ENCODE measurements around the gene OCA2. TPM values are rescaled to one million over a fixed set of nuclear protein-coding genes. Genes with fewer than 3 reads are reported as not detected.

Gene OCA2
- total RNA-seq, 6 donors from 2014 or later = 0.83 to 6.0 (median 2.0) TPM

- TF ChIP-seq EP300 (IDR thresholded peaks at IDR 0.05) = no peak
- TF ChIP-seq POLR2AphosphoS5 (IDR thresholded peaks at IDR 0.05) = no peak
- TF ChIP-seq CTCF (IDR thresholded peaks at IDR 0.05) = no peak
- TF ChIP-seq POLR2A (IDR thresholded peaks at IDR 0.05) = no peak
- WGBS, 2 donors = 74 to 93% methylated on average over 8 to 19 of the region's 19 CpGs
- ATAC-seq (ENCODE audit: low FRiP score in 2 of 2) (no peak), DNase-seq (peak in 1 of 2 donors; percentile 27)
- Histone ChIP-seq H3K4me3 (no peak overlapping the region), H3K27me3 (no peaks in the 10 kb centered on the region), H3K9me3 (no peaks in the 10 kb centered on the region), H3K27ac (no peak overlapping the region), H3K36me3 (no peaks in the 10 kb centered on the region), H3K4me1 (peaks cover 0 to 9% (median 3%) of the 10 kb centered on the region in 4 donors)
These were observed 74.9 kb downstream of the OCA2 start for GRCh38 chr15:28023933-28024888.

GRCh38 chr15:28023422-28023821 is 75.7 kb downstream of the OCA2 start:
- Histone ChIP-seq H3K36me3 (no peaks in the 10 kb centered on the region), H3K27me3 (no peaks in the 10 kb centered on the region), H3K9me3 (no peaks in the 10 kb centered on the region), H3K4me1 (peaks cover 0 to 9% (median 3%) of the 10 kb centered on the region in 4 donors), H3K4me3 (no peak overlapping the region), H3K27ac (no peak overlapping the region)
- DNase-seq (peak in 1 of 2 donors; percentile 36), ATAC-seq (ENCODE audit: low FRiP score in 2 of 2) (no peak)
- TF ChIP-seq POLR2AphosphoS5 (IDR thresholded peaks at IDR 0.05) (no peak), CTCF (IDR thresholded peaks at IDR 0.05) (no peak), EP300 (IDR thresholded peaks at IDR 0.05) (no peak), POLR2A (IDR thresholded peaks at IDR 0.05) (no peak)
- 85 to 95% methylated on average over 4 to 5 of the region's 8 CpGs for WGBS, 2 donors

- no peak for TF ChIP-seq EP300 (IDR thresholded peaks at IDR 0.05)
- ATAC-seq (ENCODE audit: low FRiP score in 2 of 2) = no peak
- Histone ChIP-seq H3K9me3 (no peaks in the 10 kb centered on the region), H3K4me3 (no peak overlapping the region), H3K36me3 (no peaks in the 10 kb centered on the region), H3K27me3 (no peaks in the 10 kb centered on the region), H3K27ac (no peak overlapping the region), H3K4me1 (peaks cover 0 to 9% (median 3%) of the 10 kb centered on the region in 4 donors)
- no peak for DNase-seq
- WGBS, 2 donors = 83 to 93% methylated on average over 2 of the region's 2 CpGs
These were observed 76.2 kb downstream of the OCA2 start for GRCh38 chr15:28022961-28023360.

GRCh38 chr15:28022181-28022580 is 76.9 kb downstream of the OCA2 start:
- Histone ChIP-seq H3K27me3 (no peaks in the 10 kb centered on the region), H3K27ac (no peak overlapping the region), H3K4me3 (no peak overlapping the region), H3K9me3 (no peaks in the 10 kb centered on the region), H3K36me3 (no peaks in the 10 kb centered on the region), H3K4me1 (peaks cover 0 to 9% (median 3%) of the 10 kb centered on the region in 4 donors)
- WGBS, 2 donors = 75 to 83% methylated on average over 13 of the region's 13 CpGs
- TF ChIP-seq POLR2A (IDR thresholded peaks at IDR 0.05) = no peak
- TF ChIP-seq EP300 (IDR thresholded peaks at IDR 0.05) = no peak
- no peak for TF ChIP-seq POLR2AphosphoS5 (IDR thresholded peaks at IDR 0.05)
- no peak for TF ChIP-seq CTCF (IDR thresholded peaks at IDR 0.05)
- DNase-seq (no peak), ATAC-seq (ENCODE audit: low FRiP score in 2 of 2) (no peak)

GRCh38 chr15:28021281-28022039 is 77.7 kb downstream of the OCA2 start:
- WGBS, 2 donors = 49 to 54% methylated on average over 10 to 17 of the region's 17 CpGs
- ATAC-seq (ENCODE audit: low FRiP score in 2 of 2) = peak in 1 of 2 donors; percentile 52
- peaks cover 0 to 9% (median 3%) of the 10 kb centered on the region in 4 donors for H3K4me1 ChIP-seq

More at GRCh38 chr15:28021281-28022039, 77.7 kb downstream of the OCA2 start:
- Histone ChIP-seq H3K36me3 (no peaks in the 10 kb centered on the region), H3K27ac (no peak overlapping the region), H3K27me3 (no peaks in the 10 kb centered on the region), H3K9me3 (no peaks in the 10 kb centered on the region), H3K4me3 (no peak overlapping the region)
- TF ChIP-seq EP300 (IDR thresholded peaks at IDR 0.05) (no peak), CTCF (IDR thresholded peaks at IDR 0.05) (peak in 4 of 6 experiments; percentile 15 to 38 (median 28))
- DNase-seq = peak in 1 of 2 donors; percentile 65
